GM23338 (cell line): ENCODE results near the gene INPP4A. TPM values are rescaled to one million over a fixed set of nuclear protein-coding genes. Genes with fewer than 3 reads are reported as not detected.

Experiments used
- ATAC-seq: fragments of 200-7000 bp; cut with Tn5 transposase; 3 replicates; pipeline ENCODE4 v1.9.1; 2020
- DNase-seq: peaks from one replicate; pipeline ENCODE4 v3.0.0-alpha.2; 2015; ENCODE audit warnings: low spot score
- H2AFZ ChIP-seq: fragments of 200-600 bp; sonication (generic); 2 replicates; pipeline ENCODE4 v1.8.0; 2016; ENCODE audit warnings: antibody characterized with exemption, mild to moderate bottlenecking, moderate library complexity
- H3F3A ChIP-seq: fragments of 200-600 bp; sonication (generic); replicated peaks from 2 replicates; pipeline ENCODE4 v1.8.0; 2017; ENCODE audit warnings: antibody characterized with exemption, mixed run types, low read depth
- H3K27ac ChIP-seq: fragments of 200-600 bp; sonication (generic); 2 replicates; pipeline ENCODE4 v1.6.1; 2016; ENCODE audit warnings: low read depth
- H3K27me3 ChIP-seq: fragments of 200-600 bp; sonication (generic); 2 replicates; pipeline ENCODE4 v1.8.0; 2016; ENCODE audit warnings: mild to moderate bottlenecking, mixed run types, moderate library complexity; ENCODE audit not compliant: insufficient read depth
- H3K36me3 ChIP-seq: fragments of 200-600 bp; sonication (generic); 2 replicates; pipeline ENCODE4 v1.8.0; 2016; ENCODE audit warnings: mild to moderate bottlenecking; ENCODE audit not compliant: insufficient read depth
- H3K4me1 ChIP-seq: fragments of 200-600 bp; sonication (generic); 2 replicates; pipeline ENCODE4 v1.8.0; 2016; ENCODE audit warnings: mild to moderate bottlenecking, moderate library complexity; ENCODE audit not compliant: insufficient read depth
- H3K4me2 ChIP-seq: fragments of 200-600 bp; sonication (generic); 2 replicates; pipeline ENCODE4 v1.7.1; 2017; ENCODE audit warnings: mixed run types
- H3K4me3 ChIP-seq: fragments of 200-600 bp; sonication (generic); 2 replicates; pipeline ENCODE4 v1.6.1; 2016; ENCODE audit warnings: mixed run types
- H3K79me2 ChIP-seq: fragments of 200-600 bp; sonication (generic); replicated peaks from 2 replicates; pipeline ENCODE4 v1.8.0; 2017; ENCODE audit warnings: mild to moderate bottlenecking; ENCODE audit not compliant: insufficient read depth
- H3K9me2 ChIP-seq: fragments of 200-600 bp; sonication (generic); 2 replicates; pipeline ENCODE4 v1.8.0; 2017; ENCODE audit not compliant: insufficient read depth
- H4K20me1 ChIP-seq: fragments of 200-600 bp; sonication (generic); replicated peaks from 2 replicates; pipeline ENCODE4 v1.8.0; 2017; ENCODE audit warnings: mild to moderate bottlenecking; ENCODE audit not compliant: insufficient read depth
- H3K27ac Mint-ChIP-seq: 2 replicates; pipeline ENCODE4 v1.8.0; 2020; ENCODE audit warnings: inconsistent platforms, mild to moderate bottlenecking, moderate library complexity, mixed read lengths
- H3K27me3 Mint-ChIP-seq: 3 replicates; pipeline ENCODE4 v1.8.0; 2022; ENCODE audit warnings: low read depth, mild to moderate bottlenecking, moderate library complexity, mixed read lengths, inconsistent platforms; ENCODE audit not compliant: insufficient read depth, poor library complexity
- H3K36me3 Mint-ChIP-seq: 3 replicates; pipeline ENCODE4 v1.8.0; 2021; ENCODE audit warnings: low read depth, mild to moderate bottlenecking, inconsistent platforms, moderate library complexity, mixed read lengths
- H3K4me1 Mint-ChIP-seq: 3 replicates; pipeline ENCODE4 v1.8.0; 2020; ENCODE audit warnings: mild to moderate bottlenecking, inconsistent platforms, mixed read lengths
- H3K4me3 Mint-ChIP-seq: 3 replicates; pipeline ENCODE4 v1.8.0; 2021; ENCODE audit warnings: moderate library complexity, mild to moderate bottlenecking, inconsistent platforms, mixed read lengths
- H3K9me3 Mint-ChIP-seq: 3 replicates; pipeline ENCODE4 v1.8.0; 2020; ENCODE audit warnings: moderate library complexity, mild to moderate bottlenecking, inconsistent platforms, mixed read lengths
- CTCF ChIP-seq, 2 experiments: fragments of 200-600 bp in 1 of 2; sonication (generic) in 1 of 2; conservative IDR thresholded peaks; 2 replicates each; pipeline versions ENCODE4 v1.5.1 to v1.6.1; 2016 to 2017; ENCODE audit warnings: antibody characterized with exemption in 2 of 2, low read depth in 2 of 2, mild to moderate bottlenecking in 2 of 2, moderate library complexity in 1 of 2
- EZH2phosphoT487 ChIP-seq: fragments of 200-600 bp; sonication (generic); IDR thresholded peaks from one replicate; pipeline ENCODE4 v1.8.1; 2018; ENCODE audit warnings: antibody characterized with exemption; ENCODE audit not compliant: unreplicated experiment
- JUNB ChIP-seq: IDR thresholded peaks from one replicate; pipeline ENCODE4 v1.6.1; 2016; ENCODE audit warnings: antibody characterized with exemption; ENCODE audit not compliant: unreplicated experiment
- NANOG ChIP-seq: IDR thresholded peaks from 2 replicates; pipeline ENCODE4 v1.6.1; 2016; ENCODE audit warnings: antibody characterized with exemption, borderline replicate concordance
- STAT1 ChIP-seq: IDR thresholded peaks from one replicate; pipeline ENCODE4 v1.6.1; 2016; ENCODE audit warnings: antibody characterized with exemption; ENCODE audit not compliant: unreplicated experiment
- ZNF331 ChIP-seq: fragments of 250-450 bp; sonication (Bioruptor Pico); IDR thresholded peaks from 2 replicates; pipeline ENCODE4 v1.5.0; 2020; ENCODE audit warnings: low read depth, mild to moderate bottlenecking, moderate library complexity
- polyA plus RNA-seq: library from polyadenylated mRNA; unstranded; fragments of >200 nt; fragmentation: Nextera tagmentation; extraction: Ambion mirVana; gene quantifications from 2 replicates; pipeline ENCODE4 v1.2.1, GENCODE V29; 2016
- total RNA-seq: library from RNA; depleted of rRNA; stranded (reverse); fragments of >200 nt; shearing (Covaris generic); gene quantifications from 2 replicates; pipeline ENCODE4 v1.2.3, GENCODE V29; 2014
- TF ChIP-seq, protein P1 (sequence below): IDR thresholded peaks from 2 replicates; pipeline ENCODE4 v1.6.1; 2016; ENCODE audit warnings: antibody characterized with exemption
- TF ChIP-seq, protein P2 (sequence below): IDR thresholded peaks from one replicate; pipeline ENCODE4 v1.6.1; 2018; ENCODE audit warnings: antibody characterized with exemption; ENCODE audit not compliant: unreplicated experiment

Gene INPP4A
- total and polyA plus RNA-seq, 2 experiments from 2014 or later = 8.5 to 36.9 TPM

GRCh38 chr2:98472961-98473746 lies 28.5 kb downstream of the INPP4A start (continued):
- TF ChIP-seq CTCF (conservative IDR thresholded peaks at IDR 0.05; ENCODE audit: low read depth in 2 of 2) = no peak
- TF ChIP-seq, protein P1, sequence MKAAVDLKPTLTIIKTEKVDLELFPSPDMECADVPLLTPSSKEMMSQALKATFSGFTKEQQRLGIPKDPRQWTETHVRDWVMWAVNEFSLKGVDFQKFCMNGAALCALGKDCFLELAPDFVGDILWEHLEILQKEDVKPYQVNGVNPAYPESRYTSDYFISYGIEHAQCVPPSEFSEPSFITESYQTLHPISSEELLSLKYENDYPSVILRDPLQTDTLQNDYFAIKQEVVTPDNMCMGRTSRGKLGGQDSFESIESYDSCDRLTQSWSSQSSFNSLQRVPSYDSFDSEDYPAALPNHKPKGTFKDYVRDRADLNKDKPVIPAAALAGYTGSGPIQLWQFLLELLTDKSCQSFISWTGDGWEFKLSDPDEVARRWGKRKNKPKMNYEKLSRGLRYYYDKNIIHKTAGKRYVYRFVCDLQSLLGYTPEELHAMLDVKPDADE = no peak

DNA sequence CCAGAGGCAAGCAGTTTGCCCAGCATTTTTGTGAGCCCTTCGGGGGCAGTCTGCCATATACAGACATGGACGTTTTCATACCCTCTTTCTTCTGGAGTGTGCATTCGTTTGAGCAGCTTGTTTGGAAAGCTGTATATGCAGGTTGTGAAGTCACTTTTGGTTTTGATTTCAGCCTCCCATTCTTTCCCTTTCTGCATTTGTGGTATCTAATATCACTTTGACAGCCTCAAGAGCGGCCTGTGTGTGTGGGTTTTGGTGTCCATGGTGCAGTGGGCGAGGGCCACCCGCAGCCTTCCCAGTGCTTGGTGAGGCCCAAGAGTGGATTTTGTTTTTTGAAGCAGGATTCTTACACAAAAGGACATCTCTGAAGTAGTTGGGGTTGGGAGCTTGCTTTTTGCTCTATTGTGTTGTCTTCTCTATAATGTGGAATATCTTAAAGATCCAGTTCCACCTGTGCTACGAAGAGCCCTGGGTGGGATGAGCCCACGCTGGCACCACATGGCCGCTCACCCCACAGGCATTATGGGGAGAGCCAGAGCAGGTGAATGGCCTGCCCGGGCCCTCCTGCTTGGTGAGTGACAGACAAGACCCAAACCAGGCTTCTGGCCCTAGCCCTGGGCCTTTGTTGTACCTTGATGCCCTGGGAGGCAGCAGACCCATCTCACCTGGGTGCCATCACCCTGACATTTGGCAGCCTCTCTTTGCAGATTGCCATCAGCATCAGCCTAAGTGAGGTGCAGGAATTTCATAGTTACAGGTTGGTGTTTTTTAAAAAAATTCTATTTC lies 29.5 kb downstream of the INPP4A start:
- Histone ChIP-seq H3K79me2 (peaks cover 77% of the 10 kb centered on the region), H3K9me2 (no peaks in the 10 kb centered on the region), H3K4me3 (no peak overlapping the region), H3K36me3 (no peaks in the 10 kb centered on the region), H3K27me3 (no peaks in the 10 kb centered on the region), H3K27ac (no peak overlapping the region), H2AFZ (no peak overlapping the region), H3K4me1 (peaks cover 18% of the 10 kb centered on the region), H4K20me1 (peaks cover 11% of the 10 kb centered on the region; the same call in 1 of the 2 replicates), H3F3A (no peaks in the 10 kb centered on the region), H3K4me2 (no peak overlapping the region)
- Mint-ChIP-seq H3K4me3 (no peak overlapping the region), H3K9me3 (no peaks in the 10 kb centered on the region), H3K27ac (no peak overlapping the region), H3K4me1 (peaks cover 38% of the 10 kb centered on the region), H3K36me3 (peaks cover 4% of the 10 kb centered on the region; the same call in 2 of the 3 replicates), H3K27me3 (peaks cover 6% of the 10 kb centered on the region)
- ATAC-seq (peak; percentile 26), DNase-seq (no peak)
- TF ChIP-seq JUNB (no peak), CTCF (conservative IDR thresholded peaks at IDR 0.05; ENCODE audit: low read depth in 2 of 2) (no peak), EZH2phosphoT487 (no peak), STAT1 (no peak), NANOG (no peak), ZNF331 (CRISPR knock-in tag) (no peak)
- TF ChIP-seq, protein P2, sequence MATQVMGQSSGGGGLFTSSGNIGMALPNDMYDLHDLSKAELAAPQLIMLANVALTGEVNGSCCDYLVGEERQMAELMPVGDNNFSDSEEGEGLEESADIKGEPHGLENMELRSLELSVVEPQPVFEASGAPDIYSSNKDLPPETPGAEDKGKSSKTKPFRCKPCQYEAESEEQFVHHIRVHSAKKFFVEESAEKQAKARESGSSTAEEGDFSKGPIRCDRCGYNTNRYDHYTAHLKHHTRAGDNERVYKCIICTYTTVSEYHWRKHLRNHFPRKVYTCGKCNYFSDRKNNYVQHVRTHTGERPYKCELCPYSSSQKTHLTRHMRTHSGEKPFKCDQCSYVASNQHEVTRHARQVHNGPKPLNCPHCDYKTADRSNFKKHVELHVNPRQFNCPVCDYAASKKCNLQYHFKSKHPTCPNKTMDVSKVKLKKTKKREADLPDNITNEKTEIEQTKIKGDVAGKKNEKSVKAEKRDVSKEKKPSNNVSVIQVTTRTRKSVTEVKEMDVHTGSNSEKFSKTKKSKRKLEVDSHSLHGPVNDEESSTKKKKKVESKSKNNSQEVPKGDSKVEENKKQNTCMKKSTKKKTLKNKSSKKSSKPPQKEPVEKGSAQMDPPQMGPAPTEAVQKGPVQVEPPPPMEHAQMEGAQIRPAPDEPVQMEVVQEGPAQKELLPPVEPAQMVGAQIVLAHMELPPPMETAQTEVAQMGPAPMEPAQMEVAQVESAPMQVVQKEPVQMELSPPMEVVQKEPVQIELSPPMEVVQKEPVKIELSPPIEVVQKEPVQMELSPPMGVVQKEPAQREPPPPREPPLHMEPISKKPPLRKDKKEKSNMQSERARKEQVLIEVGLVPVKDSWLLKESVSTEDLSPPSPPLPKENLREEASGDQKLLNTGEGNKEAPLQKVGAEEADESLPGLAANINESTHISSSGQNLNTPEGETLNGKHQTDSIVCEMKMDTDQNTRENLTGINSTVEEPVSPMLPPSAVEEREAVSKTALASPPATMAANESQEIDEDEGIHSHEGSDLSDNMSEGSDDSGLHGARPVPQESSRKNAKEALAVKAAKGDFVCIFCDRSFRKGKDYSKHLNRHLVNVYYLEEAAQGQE = no peak
- TF ChIP-seq, protein P1 = no peak
